SIG-M5 treated with dmso at 0.1 percent for 504 hours (cell line): ENCODE measurements around the gene SAE1.

ENCODE experiments used
- DNase-seq: peaks from one replicate; lab custom pipeline; 2025; ENCODE audit not compliant: unreplicated experiment; lab: John Stamatoyannopoulos, UW

SAE1 gene

DNA sequence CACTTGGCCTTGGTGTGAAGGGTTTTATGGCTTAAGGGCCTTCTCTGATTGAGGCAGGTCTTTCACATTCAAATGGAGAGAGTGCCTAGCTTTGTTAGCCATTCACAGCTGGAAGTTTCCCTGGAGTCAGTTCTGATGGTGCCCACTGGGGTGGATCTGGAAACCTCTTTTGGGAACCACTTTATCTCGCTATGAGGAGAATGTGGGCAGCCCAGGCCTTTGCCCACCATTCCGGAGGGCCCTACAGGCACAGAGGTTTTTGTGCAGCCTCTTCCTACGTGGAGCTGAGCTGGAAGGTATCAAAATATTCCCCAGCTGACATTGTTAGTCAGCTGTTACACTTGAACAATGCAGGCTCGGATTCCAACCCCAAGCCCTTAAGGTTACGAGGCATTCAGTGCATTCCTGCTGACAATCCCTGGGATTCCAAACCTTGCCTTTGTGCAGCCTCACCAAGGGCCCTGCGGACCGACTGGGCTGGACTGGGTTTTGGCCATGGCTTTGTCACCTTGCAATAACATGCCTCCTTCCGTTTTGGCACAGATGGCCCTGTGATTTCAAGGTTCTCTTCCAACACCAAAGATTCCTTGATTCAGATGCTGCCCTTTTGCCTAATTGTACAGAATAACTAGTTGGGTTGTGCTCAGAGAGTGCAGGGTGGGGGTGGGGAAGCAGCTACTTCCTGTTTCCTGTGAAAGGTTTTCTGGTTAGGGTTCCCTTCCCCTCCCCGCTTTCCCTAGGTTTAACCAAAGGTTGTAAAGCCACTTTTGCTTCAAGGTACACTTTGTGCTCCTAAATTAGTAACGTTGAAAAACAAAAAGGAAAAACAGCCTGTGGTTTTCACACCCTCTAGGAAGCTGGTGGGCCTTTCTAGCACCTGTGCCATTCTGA is 27.0 kb downstream of the SAE1 start:
- DNase-seq: peak; percentile 18

- no peak for DNase-seq
Measured at GRCh38 chr19:47158367-47158791, 27.7 kb downstream of the SAE1 start.

DNA sequence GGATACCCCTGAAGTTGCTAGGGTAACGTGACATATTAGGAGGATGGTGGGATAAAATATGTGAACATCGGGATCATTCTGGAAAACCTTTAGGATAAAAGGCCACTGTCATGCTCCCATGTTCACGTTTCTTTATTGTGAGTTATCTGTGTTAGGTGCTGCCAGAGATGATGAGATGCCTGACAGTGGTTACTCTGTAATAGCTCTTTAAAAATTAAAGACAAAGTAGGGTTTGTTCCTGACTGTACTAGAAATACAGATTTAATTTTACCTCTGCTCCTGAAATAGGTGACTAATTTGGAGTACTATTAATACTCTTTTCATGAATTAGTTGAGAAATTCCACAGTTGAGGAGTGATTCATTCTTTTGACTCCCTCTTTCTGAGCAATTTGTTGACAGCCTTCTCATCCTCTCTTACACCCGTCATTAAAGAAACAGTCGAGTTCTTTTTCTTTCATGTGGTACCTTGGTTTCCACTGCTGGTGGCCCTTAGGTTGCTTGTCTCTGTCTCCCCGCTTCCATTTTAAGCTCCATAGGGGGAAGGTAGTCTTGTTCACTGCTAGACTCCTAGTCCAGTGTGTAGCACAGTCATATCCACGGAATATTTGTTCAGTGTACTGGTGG is 28.4 kb downstream of the SAE1 start:
- no peak for DNase-seq

GRCh38 chr19:47161876-47162489 is 31.3 kb downstream of the SAE1 start:
- DNase-seq: no peak

GRCh38 chr19:47168065-47168464 is 37.4 kb downstream of the SAE1 start:
- DNase-seq: no peak

DNA sequence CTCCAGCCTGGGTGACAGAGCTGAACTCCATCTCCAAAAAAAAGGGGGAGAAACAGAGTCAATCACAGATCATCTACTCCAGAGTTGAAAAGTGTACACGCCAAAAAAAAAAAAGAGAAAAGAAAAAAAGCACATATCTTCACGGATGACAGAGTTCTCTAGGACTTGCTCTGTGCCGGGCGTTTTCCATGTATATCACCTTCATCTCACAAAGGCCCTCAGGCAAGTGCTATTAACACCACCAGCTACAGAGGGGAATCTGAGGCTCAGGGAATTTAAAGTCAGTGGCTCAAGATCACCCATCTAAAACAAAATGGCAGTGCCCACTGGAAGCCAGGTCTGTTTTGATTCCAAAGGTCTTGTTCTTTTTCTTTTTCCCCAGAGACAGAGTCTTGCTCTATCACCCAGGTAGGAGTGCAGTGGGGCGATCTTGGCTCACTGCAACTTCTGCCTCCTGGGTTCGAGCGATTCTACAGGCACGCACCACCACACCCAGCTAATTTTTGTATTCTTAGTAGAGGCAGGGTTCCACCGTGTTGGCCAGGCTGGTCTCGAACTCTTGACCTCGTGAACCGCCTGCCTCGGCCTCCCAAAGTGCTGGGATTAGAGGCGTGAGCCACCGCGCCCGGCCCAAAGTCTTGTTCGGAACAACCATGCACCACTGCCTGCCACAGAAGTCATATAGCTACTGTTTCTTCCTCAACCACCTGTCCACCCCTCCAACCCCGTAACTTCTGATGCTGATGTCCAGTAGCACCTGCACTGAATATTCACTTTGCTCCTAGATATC is 42.2 kb downstream of the SAE1 start:
- DNase-seq: no peak

GRCh38 chr19:47176071-47176626 is 45.5 kb downstream of the SAE1 start:
- no peak for DNase-seq

GRCh38 chr19:47176627-47177090 is 46.0 kb downstream of the SAE1 start:
- no peak for DNase-seq

DNA sequence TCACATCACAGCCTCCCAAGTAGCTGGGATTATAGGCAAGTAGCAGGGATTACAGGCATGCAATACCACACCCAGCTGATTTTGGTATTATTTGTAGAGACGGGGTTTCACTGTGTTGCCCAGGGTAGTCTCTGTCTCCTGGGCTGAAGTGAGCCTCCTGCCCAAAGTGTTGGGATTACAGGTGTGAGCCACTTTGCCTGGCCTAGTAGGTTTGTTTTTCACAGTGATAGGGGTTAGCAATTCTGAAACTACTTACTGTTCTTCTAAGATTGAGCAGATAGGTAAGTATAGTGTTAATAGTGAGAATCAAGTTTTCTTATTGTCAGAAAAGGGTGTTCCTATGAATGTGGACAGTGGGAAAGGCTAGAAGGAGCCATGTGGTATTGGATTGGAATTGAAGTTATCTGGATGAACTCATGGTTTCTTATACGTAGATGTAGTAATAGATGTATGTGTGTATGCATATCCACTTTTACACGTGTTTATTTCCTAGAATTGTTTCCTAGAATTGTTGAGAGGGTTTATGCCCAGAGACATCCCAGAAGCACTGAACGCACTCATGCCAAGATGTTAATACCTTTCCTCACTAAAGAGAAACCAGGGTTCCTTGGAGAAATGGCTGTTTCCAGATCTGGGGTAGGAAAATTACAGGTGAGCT is 49.1 kb downstream of the SAE1 start:
- DNase-seq: no peak

- no peak for DNase-seq
Measured at GRCh38 chr19:47183601-47184000, 53.0 kb downstream of the SAE1 start.

DNA sequence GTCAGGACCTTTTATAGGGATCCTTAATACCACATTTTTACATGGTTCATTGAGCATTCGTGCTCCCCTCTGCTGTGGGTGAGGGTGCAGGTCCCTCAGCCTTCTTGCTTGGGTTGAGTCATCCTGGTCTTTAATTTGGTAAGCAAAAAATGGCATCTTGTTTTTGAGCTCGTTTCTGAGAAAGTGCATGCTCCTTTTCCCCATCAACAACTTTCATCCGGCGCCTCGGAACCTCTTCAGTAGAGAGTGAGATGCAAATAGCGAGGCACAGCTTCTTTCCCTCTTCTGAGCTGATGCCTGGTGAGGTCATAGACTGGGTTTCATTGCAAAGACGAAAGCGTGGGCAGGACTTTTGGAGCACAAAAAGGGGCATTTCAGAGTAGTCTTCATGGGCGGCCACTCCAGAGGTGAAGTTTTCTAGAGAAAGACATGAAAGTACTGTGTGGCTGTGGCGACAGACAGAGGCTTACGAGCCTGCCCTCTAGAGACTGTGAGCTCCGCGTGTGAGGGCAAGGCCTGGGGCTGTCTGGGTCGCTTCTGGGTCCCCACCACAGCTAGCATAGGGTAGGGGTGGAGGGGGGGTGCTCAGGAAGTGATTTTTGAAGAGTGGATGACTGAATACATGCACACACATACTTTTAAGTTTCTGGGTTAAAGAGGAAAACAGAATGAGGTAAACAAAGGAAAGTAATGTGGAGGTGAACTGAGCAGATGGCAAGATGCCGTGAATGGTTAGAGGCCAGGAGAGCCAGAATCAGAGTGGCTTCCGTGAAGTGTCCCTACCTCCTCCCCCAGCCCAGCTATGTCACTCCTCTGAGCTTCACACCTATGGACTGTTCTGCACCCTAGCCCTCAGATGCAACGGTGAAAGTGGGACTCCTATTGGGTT is 56.1 kb downstream of the SAE1 start:
- DNase-seq: no peak

GRCh38 chr19:47187335-47187655 is 56.7 kb downstream of the SAE1 start:
- no peak for DNase-seq

- DNase-seq: no peak
Measured at GRCh38 chr19:47187797-47188196, 57.2 kb downstream of the SAE1 start.

GRCh38 chr19:47188507-47189033 is 57.9 kb downstream of the SAE1 start:
- no peak for DNase-seq

DNA sequence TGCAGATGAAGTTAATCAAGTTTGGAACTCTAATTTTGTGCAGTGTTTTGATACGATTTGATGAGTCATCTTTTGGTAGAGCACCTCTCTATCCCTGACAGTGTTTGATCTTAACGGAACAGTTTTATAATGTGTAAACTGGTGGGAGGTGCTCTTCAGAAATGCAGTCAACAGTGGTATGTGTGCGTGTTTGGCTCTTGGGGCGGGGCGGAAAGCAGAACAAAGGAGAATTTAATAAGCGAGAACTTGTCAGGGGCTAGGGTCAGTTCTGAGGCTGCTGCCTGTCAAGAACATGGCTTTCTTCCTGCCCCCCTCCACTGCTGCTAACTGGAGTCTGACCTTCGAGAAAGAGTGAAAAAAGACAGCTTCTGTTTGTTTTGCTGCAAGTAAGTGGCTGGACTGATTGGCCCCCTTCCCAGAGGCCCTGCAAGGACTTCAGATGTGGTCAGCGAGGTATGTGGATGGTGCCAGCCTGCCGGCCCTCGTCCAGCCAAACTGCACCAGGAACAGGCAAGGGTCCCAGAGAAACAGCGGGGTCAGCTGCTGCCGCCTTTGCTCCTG is 59.6 kb downstream of the SAE1 start:
- no peak for DNase-seq

DNA sequence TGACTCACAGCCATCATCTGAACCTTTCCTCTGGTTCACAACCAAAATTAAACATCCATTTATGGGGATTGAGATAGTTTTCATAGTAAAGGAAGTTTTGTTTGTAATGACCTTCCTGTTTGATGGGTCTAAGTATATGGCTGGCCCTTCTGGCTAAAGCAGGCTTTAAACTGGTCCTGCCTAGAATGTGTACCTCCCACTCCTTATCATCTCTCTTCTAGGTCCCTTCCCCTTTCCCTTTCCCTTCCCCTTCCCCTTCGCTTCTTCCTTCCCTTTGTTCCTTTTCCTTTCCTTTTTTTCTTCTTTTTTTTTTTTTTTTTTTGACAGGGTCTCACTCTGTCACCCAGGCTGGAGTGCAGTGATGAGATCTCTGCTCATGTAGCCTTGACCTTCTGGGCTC is 64.8 kb downstream of the SAE1 start:
- no peak for DNase-seq

DNA sequence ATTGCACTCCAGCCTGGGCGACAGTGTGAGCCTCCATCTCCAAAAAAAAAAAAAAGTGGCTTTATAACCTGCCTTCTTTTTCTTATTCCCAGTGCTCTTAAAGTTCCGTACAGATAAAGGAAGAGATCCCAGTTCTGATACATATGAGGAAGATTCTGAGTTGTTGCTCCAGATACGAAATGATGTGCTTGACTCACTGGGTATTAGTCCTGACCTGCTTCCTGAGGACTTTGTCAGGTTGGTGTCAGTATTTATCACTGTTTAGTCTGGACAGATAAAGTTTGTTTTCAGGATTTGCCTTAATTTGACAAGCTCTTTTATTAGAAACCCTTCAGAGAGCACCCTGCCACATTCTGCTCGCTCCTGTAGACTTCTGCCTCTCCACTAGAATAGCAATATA is 66.5 kb downstream of the SAE1 start:
- no peak for DNase-seq

- no peak for DNase-seq
Measured at GRCh38 chr19:47200530-47200929, 69.9 kb downstream of the SAE1 start.

GRCh38 chr19:47203254-47203653 is 72.6 kb downstream of the SAE1 start:
- DNase-seq: no peak
